PFSK-1 (cell line): ENCODE results near the gene DNAJC5.

Experiments used
- FOXP2 ChIP-seq: optimal IDR thresholded peaks from 2 replicates; pipeline ENCODE3; 2011; ENCODE audit warnings: borderline replicate concordance, control low read depth, inconsistent platforms; ENCODE audit not compliant: insufficient read depth; ENCODE audit errors: extremely low read length, extremely low read depth
- POLR2AphosphoS5 ChIP-seq: IDR thresholded peaks from 2 replicates; pipeline ENCODE4 v1.6.1; 2012; ENCODE audit warnings: low read depth, mild to moderate bottlenecking, control low read depth, low read length, moderate library complexity
- REST ChIP-seq, 2 experiments: IDR thresholded peaks; 2 replicates each; pipeline versions ENCODE4 v1.6.1 to v1.8.0; 2011 to 2012; ENCODE audit warnings: low read depth in 2 of 2, low read length in 2 of 2, control low read depth in 1 of 2, inconsistent platforms in 1 of 2, mild to moderate bottlenecking in 1 of 2, moderate library complexity in 1 of 2; ENCODE audit not compliant: insufficient read depth in 1 of 2
- SIN3A ChIP-seq: IDR thresholded peaks from 2 replicates; pipeline ENCODE4 v1.6.1; 2012; ENCODE audit warnings: mild to moderate bottlenecking, low read length, moderate library complexity, borderline replicate concordance; ENCODE audit not compliant: insufficient read depth
- TAF1 ChIP-seq: IDR thresholded peaks from 2 replicates; pipeline ENCODE4 v1.6.1; 2012; ENCODE audit warnings: low read length, control low read depth, borderline replicate concordance; ENCODE audit not compliant: insufficient read depth

GRCh38 chr20:63850689-63851547 is 44.0 kb upstream of the DNAJC5 start:
- TF ChIP-seq TAF1 (no peak), POLR2AphosphoS5 (no peak), REST (IDR thresholded peaks at IDR 0.05; ENCODE audit: insufficient read depth in 1 of 2, low read depth in 2 of 2, low read length in 2 of 2) (no peak), SIN3A (no peak), FOXP2 (no peak)
